ENCODE results near the gene GYS2.

The GYS2 gene

GRCh38 chr12:21501258-21502163 is 103.1 kb downstream of the GYS2 start, which contains the start of the genes GOLT1B and RECQL:
GOLT1B (plus strand) TSS chr12:21501789; CDS start chr12:21501924, 135 bp downstream.
RECQL (minus strand) TSS chr12:21501635; CDS start chr12:21499570, 2,065 bp downstream.
- DNase-seq = peak; percentile 92

DNA sequence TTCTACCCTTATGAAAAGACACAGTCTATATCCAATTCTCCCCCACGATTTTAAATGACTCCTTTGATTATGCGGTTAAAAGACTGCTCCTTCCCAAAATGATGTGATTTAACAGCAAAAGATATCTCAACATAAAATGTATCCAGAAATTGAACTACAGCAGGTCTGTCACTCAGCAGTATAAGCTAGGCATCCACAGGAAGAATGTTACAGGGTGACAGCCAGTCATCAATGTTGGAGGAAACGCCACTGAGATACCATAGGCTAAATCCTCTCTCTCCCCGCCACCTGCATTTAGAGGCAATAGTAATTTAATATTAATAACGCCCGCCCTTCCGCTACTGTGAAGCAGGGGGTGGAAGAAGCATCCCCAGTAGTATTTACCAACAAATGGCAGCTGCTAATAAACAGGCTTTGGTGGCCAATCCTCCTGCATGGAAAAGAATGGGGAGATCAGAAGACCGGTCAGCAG is 103.8 kb downstream of the GYS2 start:
- no peak for DNase-seq

GRCh38 chr12:21499765-21500164 is 104.9 kb downstream of the GYS2 start:
- no peak for DNase-seq
